Hepatocyte (in vitro differentiated cells): ENCODE measurements around the gene GIMAP7. TPM values are rescaled to one million over a fixed set of nuclear protein-coding genes. Genes with fewer than 3 reads are reported as not detected.
"Not testable (repeated sequence)": the region's sequence is repeated elsewhere in the genome, so short reads cannot be mapped to it uniquely, and the experiment has no call there.

Experiments
- DNase-seq: peaks from one replicate; pipeline ENCODE4 v3.0.0-alpha.2; 2016; ENCODE audit warnings: low spot score
- H2AFZ ChIP-seq: fragments of 200-600 bp; sonication (generic); 2 replicates; pipeline ENCODE4 v1.6.0; 2016; ENCODE audit warnings: antibody characterized with exemption, mild to moderate bottlenecking
- H3K27ac ChIP-seq: fragments of 200-600 bp; sonication (generic); 2 replicates; pipeline ENCODE4 v1.5.1; 2016; ENCODE audit warnings: mild to moderate bottlenecking
- H3K27me3 ChIP-seq: fragments of 200-600 bp; sonication (generic); 2 replicates; pipeline ENCODE4 v1.6.1; 2016
- H3K36me3 ChIP-seq: fragments of 200-600 bp; sonication (generic); replicated peaks from 2 replicates; pipeline ENCODE4 v1.5.1; 2016; ENCODE audit warnings: low read depth; ENCODE audit not compliant: insufficient read depth
- H3K4me1 ChIP-seq: fragments of 200-600 bp; sonication (generic); 2 replicates; pipeline ENCODE4 v1.5.1; 2016; ENCODE audit warnings: mild to moderate bottlenecking, moderate library complexity; ENCODE audit not compliant: insufficient read depth
- H3K4me2 ChIP-seq: fragments of 200-600 bp; sonication (generic); 2 replicates; pipeline ENCODE4 v1.6.0; 2016
- H3K4me3 ChIP-seq: fragments of 200-600 bp; sonication (generic); 2 replicates; pipeline ENCODE4 v1.5.1; 2016; ENCODE audit warnings: mild to moderate bottlenecking
- H3K79me2 ChIP-seq: fragments of 200-600 bp; sonication (generic); 2 replicates; pipeline ENCODE4 v1.6.0; 2017; ENCODE audit warnings: mild to moderate bottlenecking
- H3K9me2 ChIP-seq: fragments of 200-600 bp; sonication (generic); replicated peaks from 2 replicates; pipeline ENCODE4 v1.6.0; 2017; ENCODE audit warnings: mild to moderate bottlenecking; ENCODE audit not compliant: insufficient read depth
- H3K9me3 ChIP-seq: fragments of 200-600 bp; sonication (generic); 2 replicates; pipeline ENCODE4 v1.5.1; 2016; ENCODE audit warnings: low read depth, mild to moderate bottlenecking
- H4K20me1 ChIP-seq: fragments of 200-600 bp; sonication (generic); 2 replicates; pipeline ENCODE4 v1.6.0; 2016; ENCODE audit warnings: mild to moderate bottlenecking; ENCODE audit not compliant: insufficient read depth, poor library complexity, severe bottlenecking
- EZH2 ChIP-seq: fragments of 200-600 bp; sonication (generic); IDR thresholded peaks from 2 replicates; pipeline ENCODE4 v1.6.1; 2016; ENCODE audit warnings: antibody characterized with exemption, mild to moderate bottlenecking, borderline replicate concordance
- EZH2phosphoT487 ChIP-seq: fragments of 200-600 bp; sonication (generic); IDR thresholded peaks from one replicate; pipeline ENCODE4 v1.6.1; 2018; ENCODE audit warnings: antibody characterized with exemption, mild to moderate bottlenecking, low read depth, moderate library complexity; ENCODE audit not compliant: unreplicated experiment, severe bottlenecking
- WGBS: methylation state at CpG from one replicate; pipeline ENCODE4 v1.1.6; 2016; ENCODE audit warnings: low lambda C conversion rate; ENCODE audit errors: missing lambda C conversion rate; 5-methylcytosine and 5-hydroxymethylcytosine counted together
- polyA plus RNA-seq: library from polyadenylated mRNA; unstranded; fragments of >200 nt; fragmentation: Nextera tagmentation; extraction: Ambion mirVana; gene quantifications from 2 replicates; pipeline ENCODE4 v1.2.1, GENCODE V29; 2016
- total RNA-seq: library from RNA; depleted of rRNA; stranded (reverse); fragments of >200 nt; gene quantifications from 2 replicates; pipeline ENCODE4 v1.2.3, GENCODE V29; 2014
- TF ChIP-seq, protein P1 (sequence below): fragments of 200-600 bp; sonication (generic); IDR thresholded peaks from 2 replicates; pipeline ENCODE4 v1.5.1; 2016; ENCODE audit warnings: antibody characterized with exemption, mild to moderate bottlenecking; ENCODE audit not compliant: poor library complexity

GIMAP7 gene
- total and polyA plus RNA-seq, 2 experiments from 2014 or later = 0.19 to 0.33 TPM

DNA sequence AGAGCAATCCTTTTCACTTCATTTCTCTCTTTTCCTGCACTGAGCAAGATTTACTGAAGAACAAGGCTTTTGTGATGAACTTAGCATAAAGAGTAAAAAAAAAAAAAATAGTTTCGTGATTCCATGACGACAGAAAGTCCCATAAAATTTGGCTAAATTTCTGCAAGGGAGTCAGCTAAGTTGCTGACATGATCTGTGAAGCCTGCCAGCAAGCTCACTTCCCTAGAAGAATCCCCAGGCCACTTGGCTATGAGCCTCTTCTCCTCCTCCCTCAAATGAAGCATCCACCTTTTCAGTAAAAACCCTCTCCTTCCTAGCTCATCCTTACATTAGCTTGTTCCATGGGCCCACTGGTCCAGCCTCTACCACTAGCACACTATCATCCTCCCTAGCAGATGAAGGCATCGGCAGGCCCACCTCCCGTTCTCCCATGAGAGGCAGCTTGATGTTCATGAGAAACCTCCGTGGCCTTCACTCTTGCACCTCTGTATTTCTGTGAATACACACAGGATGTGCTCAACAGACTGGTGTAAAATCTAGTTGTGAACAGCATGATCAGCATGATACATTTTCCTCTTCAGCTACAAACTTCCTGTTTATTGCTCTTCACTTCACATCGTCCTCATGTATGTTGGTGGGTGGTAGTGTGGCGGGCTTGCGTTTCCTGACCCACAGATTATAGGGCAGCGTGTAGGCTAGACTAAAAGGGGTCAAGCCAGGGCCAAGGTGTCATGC lies 33.3 kb upstream of the GIMAP7 start:
- WGBS = 90% methylated on average over 9 of the region's 9 CpGs

DNA sequence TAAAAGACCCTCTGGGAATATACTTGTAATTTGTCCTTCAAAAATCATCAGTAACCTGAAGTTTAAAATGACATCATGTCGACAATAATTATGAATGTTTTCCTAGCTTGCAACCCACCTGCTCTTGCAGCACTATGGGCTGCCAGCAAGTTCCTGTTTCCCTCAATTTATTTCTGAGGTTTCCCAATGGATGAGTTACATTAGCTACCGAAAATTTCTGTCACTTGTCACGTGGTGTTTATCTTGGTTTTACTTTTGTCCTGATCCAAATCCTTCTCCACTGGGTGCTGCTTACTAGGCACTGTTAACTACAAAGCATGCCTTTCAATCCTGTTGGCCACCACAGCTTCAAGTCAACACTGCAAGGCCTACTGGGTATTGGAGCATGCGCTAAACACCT lies 32.8 kb upstream of the GIMAP7 start:
- no peaks in the 10 kb centered on the region for H3K27me3 ChIP-seq
- no peaks in the 10 kb centered on the region for H3K9me3 ChIP-seq
- H2AFZ ChIP-seq = no peak overlapping the region
- no peaks in the 10 kb centered on the region for H3K4me1 ChIP-seq
- no peak for DNase-seq
- TF ChIP-seq EZH2 (no peak), EZH2phosphoT487 (no peak)
- TF ChIP-seq, protein P1, sequence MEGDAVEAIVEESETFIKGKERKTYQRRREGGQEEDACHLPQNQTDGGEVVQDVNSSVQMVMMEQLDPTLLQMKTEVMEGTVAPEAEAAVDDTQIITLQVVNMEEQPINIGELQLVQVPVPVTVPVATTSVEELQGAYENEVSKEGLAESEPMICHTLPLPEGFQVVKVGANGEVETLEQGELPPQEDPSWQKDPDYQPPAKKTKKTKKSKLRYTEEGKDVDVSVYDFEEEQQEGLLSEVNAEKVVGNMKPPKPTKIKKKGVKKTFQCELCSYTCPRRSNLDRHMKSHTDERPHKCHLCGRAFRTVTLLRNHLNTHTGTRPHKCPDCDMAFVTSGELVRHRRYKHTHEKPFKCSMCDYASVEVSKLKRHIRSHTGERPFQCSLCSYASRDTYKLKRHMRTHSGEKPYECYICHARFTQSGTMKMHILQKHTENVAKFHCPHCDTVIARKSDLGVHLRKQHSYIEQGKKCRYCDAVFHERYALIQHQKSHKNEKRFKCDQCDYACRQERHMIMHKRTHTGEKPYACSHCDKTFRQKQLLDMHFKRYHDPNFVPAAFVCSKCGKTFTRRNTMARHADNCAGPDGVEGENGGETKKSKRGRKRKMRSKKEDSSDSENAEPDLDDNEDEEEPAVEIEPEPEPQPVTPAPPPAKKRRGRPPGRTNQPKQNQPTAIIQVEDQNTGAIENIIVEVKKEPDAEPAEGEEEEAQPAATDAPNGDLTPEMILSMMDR = no peak
- H3K4me2 ChIP-seq = no peak overlapping the region
- H4K20me1 ChIP-seq = no peaks in the 10 kb centered on the region
- H3K27ac ChIP-seq = no peak overlapping the region
- WGBS = 81% methylated on average over 4 of the region's 4 CpGs
- H3K79me2 ChIP-seq = no peaks in the 10 kb centered on the region
- H3K36me3 ChIP-seq = no peaks in the 10 kb centered on the region
- no peak overlapping the region for H3K4me3 ChIP-seq
- H3K9me2 ChIP-seq = no peaks in the 10 kb centered on the region

More for the DNA sequence above, 33.3 kb upstream of the GIMAP7 start:
- Histone ChIP-seq H3K79me2 (no peaks in the 10 kb centered on the region), H3K4me1 (no peaks in the 10 kb centered on the region), H3K9me2 (no peaks in the 10 kb centered on the region), H3K9me3 (no peaks in the 10 kb centered on the region), H3K36me3 (no peaks in the 10 kb centered on the region), H2AFZ (no peak overlapping the region), H3K4me3 (no peak overlapping the region), H4K20me1 (no peaks in the 10 kb centered on the region), H3K27me3 (no peaks in the 10 kb centered on the region), H3K4me2 (no peak overlapping the region), H3K27ac (no peak overlapping the region)
- no peak for TF ChIP-seq EZH2
- TF ChIP-seq EZH2phosphoT487 = no peak
- TF ChIP-seq, protein P1 = no peak
- DNase-seq = no peak

DNA sequence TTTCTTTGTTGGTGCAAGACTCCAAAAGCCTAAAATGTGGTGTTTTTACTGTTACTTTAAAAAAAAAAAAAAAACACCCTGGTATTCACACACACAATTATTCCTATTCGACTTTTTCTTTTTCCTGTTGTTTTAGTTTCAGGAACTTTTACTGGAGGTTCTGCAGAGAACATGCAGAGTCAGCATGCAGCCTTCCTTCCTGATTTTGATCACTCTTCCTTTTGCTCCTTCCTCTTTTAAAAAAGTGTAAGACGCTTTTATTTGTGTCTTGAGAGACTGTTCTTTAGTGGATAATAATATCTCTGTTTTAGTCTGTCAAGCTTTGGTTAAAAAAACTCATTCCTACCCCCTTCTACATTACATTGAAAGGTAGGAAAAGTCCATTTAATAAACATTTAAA lies 31.2 kb upstream of the GIMAP7 start:
- not testable (repeated sequence) for H3K9me3 ChIP-seq, DNase-seq, H3K9me2 ChIP-seq, H3K4me2 ChIP-seq, H3K4me3 ChIP-seq, H3K4me1 ChIP-seq, H3K36me3 ChIP-seq, H3K79me2 ChIP-seq, H3K27me3 ChIP-seq, H4K20me1 ChIP-seq, H3K27ac ChIP-seq, H2AFZ ChIP-seq
- 64% methylated on average over 2 of the region's 2 CpGs for WGBS

DNA sequence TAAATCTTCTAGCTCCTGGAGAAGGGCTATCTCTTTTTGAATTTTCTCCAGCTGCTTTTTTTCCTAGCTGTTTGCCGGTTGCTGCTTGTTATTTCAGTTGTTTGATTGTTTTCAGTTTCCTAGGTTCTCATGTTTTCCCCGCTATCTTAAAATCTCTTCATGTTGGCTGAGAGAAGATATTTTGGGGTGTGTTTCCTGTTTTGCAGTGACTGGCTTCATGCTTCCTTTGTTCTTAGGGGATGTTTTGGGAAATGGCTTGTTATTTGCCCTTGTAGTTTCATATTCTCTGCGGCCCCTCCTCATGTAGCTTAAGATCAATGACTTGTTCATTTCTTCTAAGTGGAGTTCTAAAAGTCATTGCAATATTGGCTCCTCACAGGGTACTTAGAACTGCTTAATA lies 30.6 kb upstream of the GIMAP7 start:
- H3K9me2 ChIP-seq, DNase-seq, H3K27me3 ChIP-seq, H3K9me3 ChIP-seq, H3K4me1 ChIP-seq, H4K20me1 ChIP-seq, H3K4me3 ChIP-seq, H3K36me3 ChIP-seq, H3K79me2 ChIP-seq, H3K4me2 ChIP-seq, H2AFZ ChIP-seq, H3K27ac ChIP-seq: not testable (repeated sequence)
- 83% methylated on average over 3 of the region's 3 CpGs for WGBS
